ENCODE data around the gene PHRF1.

DNA sequence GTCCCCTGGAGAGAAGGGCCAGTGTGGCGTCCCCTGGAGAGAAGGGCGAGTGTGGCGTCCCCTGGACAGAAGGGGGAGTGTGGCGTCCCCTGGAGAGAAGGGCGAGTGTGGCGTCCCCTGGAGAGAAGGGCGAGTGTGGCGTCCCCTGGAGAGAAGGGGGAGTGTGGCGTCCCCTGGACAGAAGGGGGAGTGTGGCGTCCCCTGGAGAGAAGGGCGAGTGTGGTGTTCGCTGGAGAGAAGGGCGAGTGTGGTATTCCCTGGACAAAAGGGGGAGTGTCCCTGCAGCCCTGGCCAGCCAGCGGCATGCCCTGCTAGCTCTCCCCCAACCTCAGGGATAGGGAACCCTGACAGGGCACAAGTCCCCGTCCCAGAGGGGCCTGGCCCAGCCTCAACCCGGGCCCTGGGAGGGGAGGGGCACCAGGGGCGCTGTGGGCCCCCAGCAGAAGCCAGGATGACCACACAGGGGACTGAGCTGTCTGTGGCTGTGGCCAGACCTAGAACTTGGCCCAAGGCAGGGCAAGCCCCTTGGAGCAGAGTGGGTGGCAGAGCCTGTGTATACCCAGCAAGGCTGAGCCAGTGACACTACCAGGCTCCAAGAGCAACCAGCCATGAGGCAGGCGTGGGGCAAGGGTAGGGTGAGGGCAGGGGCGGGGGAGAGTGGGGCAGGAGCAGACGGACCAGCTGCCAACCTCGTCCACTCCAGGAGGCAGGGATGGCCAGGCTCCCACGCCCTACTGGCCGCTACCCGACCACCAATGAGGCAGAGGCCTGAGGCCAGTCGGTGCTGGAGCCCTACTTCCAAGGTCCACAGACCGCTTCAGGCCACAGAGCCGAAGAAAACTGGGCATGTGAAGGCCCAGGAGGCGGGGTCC is 45.1 kb upstream of the PHRF1 start:
- TF ChIP-seq, protein P1, sequence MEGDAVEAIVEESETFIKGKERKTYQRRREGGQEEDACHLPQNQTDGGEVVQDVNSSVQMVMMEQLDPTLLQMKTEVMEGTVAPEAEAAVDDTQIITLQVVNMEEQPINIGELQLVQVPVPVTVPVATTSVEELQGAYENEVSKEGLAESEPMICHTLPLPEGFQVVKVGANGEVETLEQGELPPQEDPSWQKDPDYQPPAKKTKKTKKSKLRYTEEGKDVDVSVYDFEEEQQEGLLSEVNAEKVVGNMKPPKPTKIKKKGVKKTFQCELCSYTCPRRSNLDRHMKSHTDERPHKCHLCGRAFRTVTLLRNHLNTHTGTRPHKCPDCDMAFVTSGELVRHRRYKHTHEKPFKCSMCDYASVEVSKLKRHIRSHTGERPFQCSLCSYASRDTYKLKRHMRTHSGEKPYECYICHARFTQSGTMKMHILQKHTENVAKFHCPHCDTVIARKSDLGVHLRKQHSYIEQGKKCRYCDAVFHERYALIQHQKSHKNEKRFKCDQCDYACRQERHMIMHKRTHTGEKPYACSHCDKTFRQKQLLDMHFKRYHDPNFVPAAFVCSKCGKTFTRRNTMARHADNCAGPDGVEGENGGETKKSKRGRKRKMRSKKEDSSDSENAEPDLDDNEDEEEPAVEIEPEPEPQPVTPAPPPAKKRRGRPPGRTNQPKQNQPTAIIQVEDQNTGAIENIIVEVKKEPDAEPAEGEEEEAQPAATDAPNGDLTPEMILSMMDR (IDR thresholded peaks at IDR 0.05): no peak
- no peak for TF ChIP-seq POLR2A (IDR thresholded peaks at IDR 0.05)

Data from adrenal gland (tissue), 5 donors.